Jurkat, Clone E6-1 (cell line): ENCODE data around the gene SMC3.
A peak's percentile ranks its signal among the peaks of the same experiment; 100 is the strongest.

Experiments used
- DNase-seq: peaks from one replicate; pipeline ENCODE4 v3.0.0-alpha.2; 2011; ENCODE audit warnings: low read depth, low spot score
- H3K4me3 ChIP-seq: 2 replicates; pipeline ENCODE4 v1.5.1; 2011; ENCODE audit warnings: mild to moderate bottlenecking, low read length, control low read depth, moderate library complexity

SMC3 gene

GRCh38 chr10:110539091-110539490, 28.4 kb upstream of the SMC3 start:
- H3K4me3 ChIP-seq: no peak overlapping the region
- no peak for DNase-seq

- H3K4me3 ChIP-seq: no peak overlapping the region
- no peak for DNase-seq
These were observed 27.5 kb upstream of the SMC3 start for GRCh38 chr10:110540031-110540430.

- no peak for DNase-seq
These were observed 22.4 kb upstream of the SMC3 start for GRCh38 chr10:110544958-110545537.

GRCh38 chr10:110546077-110546476, 21.4 kb upstream of the SMC3 start:
- H3K4me3 ChIP-seq: no peak overlapping the region
- no peak for DNase-seq

More at GRCh38 chr10:110544958-110545537, 22.4 kb upstream of the SMC3 start:
- H3K4me3 ChIP-seq: no peak overlapping the region

GRCh38 chr10:110546499-110547110, 20.9 kb upstream of the SMC3 start:
- no peak overlapping the region for H3K4me3 ChIP-seq
- no peak for DNase-seq

GRCh38 chr10:110547139-110547761, 20.2 kb upstream of the SMC3 start:
- H3K4me3 ChIP-seq: no peak overlapping the region
- peak; percentile 48 for DNase-seq

GRCh38 chr10:110548002-110548401, 19.5 kb upstream of the SMC3 start:
- H3K4me3 ChIP-seq: no peak overlapping the region
- DNase-seq: no peak

GRCh38 chr10:110549211-110549610, 18.3 kb upstream of the SMC3 start:
- DNase-seq: no peak
- H3K4me3 ChIP-seq: no peak overlapping the region

- no peak overlapping the region for H3K4me3 ChIP-seq
- no peak for DNase-seq
These were observed 13.6 kb upstream of the SMC3 start for GRCh38 chr10:110553905-110554304.

- no peak overlapping the region for H3K4me3 ChIP-seq
- no peak for DNase-seq
These were observed 11.2 kb upstream of the SMC3 start for GRCh38 chr10:110556296-110556695.

- peak; percentile 60 for DNase-seq
- no peak overlapping the region for H3K4me3 ChIP-seq
These were observed 10.4 kb upstream of the SMC3 start for GRCh38 chr10:110556969-110557601.

GRCh38 chr10:110558041-110558440, 9.5 kb upstream of the SMC3 start:
- no peak overlapping the region for H3K4me3 ChIP-seq
- DNase-seq: no peak

GRCh38 chr10:110560012-110560411, 7.5 kb upstream of the SMC3 start:
- DNase-seq: no peak
- H3K4me3 ChIP-seq: no peak overlapping the region

- no peak for DNase-seq
- H3K4me3 ChIP-seq: no peak overlapping the region
These were observed 6.2 kb upstream of the SMC3 start for GRCh38 chr10:110561292-110561691.

- no peak overlapping the region for H3K4me3 ChIP-seq
- no peak for DNase-seq
These were observed 5.1 kb upstream of the SMC3 start for GRCh38 chr10:110562348-110562747.

- no peak for DNase-seq
These were observed 4.4 kb upstream of the SMC3 start for GRCh38 chr10:110563132-110563531.

GRCh38 chr10:110566472-110567200, 859 bp upstream of the SMC3 start:
- peak overlapping the region; percentile 80 for H3K4me3 ChIP-seq
- DNase-seq: no peak

More at GRCh38 chr10:110563132-110563531, 4.4 kb upstream of the SMC3 start:
- no peak overlapping the region for H3K4me3 ChIP-seq

- peak overlapping the region; percentile 80 for H3K4me3 ChIP-seq
These were observed 700 bp downstream of the SMC3 start for GRCh38 chr10:110568055-110568735.

GRCh38 chr10:110569122-110569521, 1.6 kb downstream of the SMC3 start:
- DNase-seq: no peak
- peak overlapping the region; percentile 80 for H3K4me3 ChIP-seq

More at GRCh38 chr10:110568055-110568735, 700 bp downstream of the SMC3 start:
- DNase-seq: peak; percentile 36
